Tibial nerve (tissue), 4 donors: ENCODE data around the gene VILL. TPM values are rescaled to one million over a fixed set of nuclear protein-coding genes. Genes with fewer than 3 reads are reported as not detected.

ENCODE experiments used
- DNase-seq, 2 donors: peaks; one replicate each; pipeline ENCODE4 v3.0.0-alpha.2; 2019; ENCODE audit warnings: low spot score in 2 of 2
- H3K27ac ChIP-seq, 4 donors: fragments of 200-600 bp; sonication (generic) in 3 of 4; one replicate each; pipeline ENCODE4 v1.5.1; 2017 to 2019; ENCODE audit warnings: mild to moderate bottlenecking in 1 of 4
- H3K27me3 ChIP-seq, 2 donors: fragments of 200-600 bp; sonication (generic) in 1 of 2; one replicate each; pipeline versions ENCODE4 v1.5.1 to v1.6.0; 2017 to 2019
- H3K36me3 ChIP-seq, 3 donors: fragments of 200-600 bp; sonication (generic); one replicate each; pipeline ENCODE4 v1.5.1; 2018 to 2019
- H3K4me1 ChIP-seq, 4 donors: fragments of 200-600 bp; sonication (generic) in 3 of 4; one replicate each; pipeline ENCODE4 v1.5.1; 2017 to 2019
- H3K4me3 ChIP-seq, 4 donors: fragments of 200-600 bp; sonication (generic) in 3 of 4; one replicate each; pipeline ENCODE4 v1.5.1; 2017 to 2019; ENCODE audit warnings: mild to moderate bottlenecking in 1 of 4, moderate library complexity in 1 of 4
- H3K9me3 ChIP-seq, 4 donors: fragments of 200-600 bp; sonication (generic) in 3 of 4; one replicate each; pipeline ENCODE4 v1.5.1; 2017 to 2019
- EP300 ChIP-seq, 2 donors: sonication (generic); formaldehyde crosslinking; IDR thresholded peaks; one replicate each; pipeline ENCODE4 v1.6.1; 2017; ENCODE audit warnings: antibody characterized with exemption in 2 of 2, mild to moderate bottlenecking in 1 of 2
- POLR2A ChIP-seq, 2 donors: fragments of 450-650 bp; IDR thresholded peaks; one replicate each; pipeline ENCODE4 v1.6.1; 2017; ENCODE audit warnings: antibody characterized with exemption in 2 of 2, mild to moderate bottlenecking in 2 of 2, moderate library complexity in 2 of 2
- WGBS, 2 donors: methylation state at CpG; one replicate each; pipeline ENCODE4 v1.1.5; 2018; 5-methylcytosine and 5-hydroxymethylcytosine counted together
- small RNA-seq: library from RNA; depleted of rRNA; stranded (forward); fragments of <200 nt; gene quantifications from one replicate; pipeline ENCODE3, GENCODE V24; 2016
- total RNA-seq, 4 donors: library from RNA; depleted of rRNA; stranded (reverse); fragments of >200 nt; gene quantifications; one replicate each; pipeline ENCODE4 v1.1.0, GENCODE V29; 2016
- TF ChIP-seq, protein P1 (sequence below), 5 experiments: fragments of 200-600 bp in 3 of 5; fragments of 450-650 bp in 2 of 5; sonication (generic) in 3 of 5; IDR thresholded peaks; one replicate each; pipeline ENCODE4 v1.5.1; 2016 to 2019; ENCODE audit warnings: antibody characterized with exemption in 5 of 5, mild to moderate bottlenecking in 3 of 5, moderate library complexity in 2 of 5

Gene VILL
- total RNA-seq, 4 donors from 2014 or later: 13.6 to 16.5 (median 15.3) TPM

DNA sequence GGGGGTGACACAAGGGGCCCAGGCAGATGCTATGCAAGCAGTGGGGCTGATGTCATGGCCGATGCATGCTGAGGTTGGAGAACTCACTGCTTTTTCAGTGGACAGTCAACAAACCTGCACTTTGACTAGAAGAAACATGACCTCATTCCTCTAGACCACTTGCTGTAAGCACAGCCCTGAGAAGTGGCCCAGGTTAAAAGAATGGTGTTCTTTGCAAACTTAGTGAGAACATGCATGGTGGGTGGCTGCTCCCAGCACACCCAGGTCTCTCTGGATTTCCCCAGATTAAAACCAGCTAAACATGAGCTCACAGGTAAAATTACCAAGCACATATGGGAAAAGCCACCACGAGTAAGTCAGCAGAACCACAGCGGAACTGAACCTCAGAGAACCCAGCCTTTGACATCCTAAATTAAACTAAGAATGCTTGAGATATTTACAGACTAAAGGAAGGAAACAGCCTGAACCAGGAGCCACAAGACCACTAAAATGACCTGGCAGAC, 64.0 kb downstream of the VILL start:
- no peak overlapping the region for H3K27ac ChIP-seq
- H3K36me3 ChIP-seq: no peaks in the 10 kb centered on the region
- no peak for DNase-seq
- H3K27me3 ChIP-seq: no peaks in the 10 kb centered on the region
- no peaks in the 10 kb centered on the region for H3K4me1 ChIP-seq
- H3K4me3 ChIP-seq: no peak overlapping the region
- H3K9me3 ChIP-seq: no peaks in the 10 kb centered on the region
- WGBS, 2 donors: 56 to 82% methylated on average over 3 of the region's 3 CpGs
- TF ChIP-seq EP300 (IDR thresholded peaks at IDR 0.05): no peak
- TF ChIP-seq, protein P1, sequence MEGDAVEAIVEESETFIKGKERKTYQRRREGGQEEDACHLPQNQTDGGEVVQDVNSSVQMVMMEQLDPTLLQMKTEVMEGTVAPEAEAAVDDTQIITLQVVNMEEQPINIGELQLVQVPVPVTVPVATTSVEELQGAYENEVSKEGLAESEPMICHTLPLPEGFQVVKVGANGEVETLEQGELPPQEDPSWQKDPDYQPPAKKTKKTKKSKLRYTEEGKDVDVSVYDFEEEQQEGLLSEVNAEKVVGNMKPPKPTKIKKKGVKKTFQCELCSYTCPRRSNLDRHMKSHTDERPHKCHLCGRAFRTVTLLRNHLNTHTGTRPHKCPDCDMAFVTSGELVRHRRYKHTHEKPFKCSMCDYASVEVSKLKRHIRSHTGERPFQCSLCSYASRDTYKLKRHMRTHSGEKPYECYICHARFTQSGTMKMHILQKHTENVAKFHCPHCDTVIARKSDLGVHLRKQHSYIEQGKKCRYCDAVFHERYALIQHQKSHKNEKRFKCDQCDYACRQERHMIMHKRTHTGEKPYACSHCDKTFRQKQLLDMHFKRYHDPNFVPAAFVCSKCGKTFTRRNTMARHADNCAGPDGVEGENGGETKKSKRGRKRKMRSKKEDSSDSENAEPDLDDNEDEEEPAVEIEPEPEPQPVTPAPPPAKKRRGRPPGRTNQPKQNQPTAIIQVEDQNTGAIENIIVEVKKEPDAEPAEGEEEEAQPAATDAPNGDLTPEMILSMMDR (IDR thresholded peaks at IDR 0.05): no peak
- no peak for TF ChIP-seq POLR2A (IDR thresholded peaks at IDR 0.05)

Small RNAs within 50 kb of the gene (small RNA-seq; reads per million reads assigned to genes)
- 0.66 reads per million for gene MIR26A1
- gene RF00019: not detected

Other genes starting within 250 kb of the VILL start
- gene CTDSPL, start 128.9 kb upstream of the VILL start, total RNA-seq: 10 to 100 TPM; 31.8 to 87.0 (median 49.0) TPM
- 10 to 100 TPM; 43.8 to 48.6 (median 48.0) TPM for gene PLCD1, start 38.9 kb downstream of the VILL start, total RNA-seq
- 10 to 100 TPM in 1 of 4 donors, 1 to 10 TPM in 3; 3.7 to 96.0 (median 7.1) TPM for gene DLEC1, start 48.4 kb downstream of the VILL start, total RNA-seq
- 10 to 100 TPM; 63.9 to 83.3 (median 80.5) TPM for gene ACAA1, start 146.3 kb downstream of the VILL start, total RNA-seq
- gene MYD88, start 147.9 kb downstream of the VILL start, total RNA-seq: 10 to 100 TPM; 29.9 to 36.3 (median 34.3) TPM
- gene OXSR1, start 174.8 kb downstream of the VILL start, total RNA-seq: 10 to 100 TPM; 23.9 to 35.8 (median 29.9) TPM